Immature natural killer cell (primary cell): Measurements from ENCODE around the gene ITPR1. TPM values are rescaled to one million over a fixed set of nuclear protein-coding genes. Genes with fewer than 3 reads are reported as not detected.

Experiments
- DNase-seq, 3 donors: peaks; one replicate each; pipeline ENCODE4 v3.0.0; 2022; ENCODE audit warnings: mixed read lengths in 1 of 3
- H3K27ac Mint-ChIP-seq, 6 donors: one replicate each; pipeline ENCODE4 v1.8.0; 2020; ENCODE audit warnings: mixed read lengths in 6 of 6, mild to moderate bottlenecking in 5 of 6, inconsistent platforms in 4 of 6, moderate library complexity in 3 of 6
- H3K27me3 Mint-ChIP-seq, 3 donors: one replicate each; pipeline ENCODE4 v1.8.0; 2020 to 2021; ENCODE audit warnings: low read depth in 3 of 3, mild to moderate bottlenecking in 3 of 3, mixed read lengths in 3 of 3, moderate library complexity in 3 of 3, inconsistent platforms in 1 of 3
- H3K36me3 Mint-ChIP-seq, 3 donors: one replicate each; pipeline ENCODE4 v1.8.0; 2020; ENCODE audit warnings: mixed read lengths in 3 of 3, inconsistent platforms in 2 of 3, mild to moderate bottlenecking in 2 of 3
- H3K4me1 Mint-ChIP-seq, 2 donors: one replicate each; pipeline ENCODE4 v1.8.0; 2020; ENCODE audit warnings: inconsistent platforms in 2 of 2, mild to moderate bottlenecking in 2 of 2, mixed read lengths in 2 of 2, moderate library complexity in 1 of 2
- H3K4me3 Mint-ChIP-seq, 5 donors: one replicate each; pipeline ENCODE4 v1.8.0; 2020; ENCODE audit warnings: mild to moderate bottlenecking in 5 of 5, mixed read lengths in 5 of 5, inconsistent platforms in 3 of 5, moderate library complexity in 3 of 5
- H3K9me3 Mint-ChIP-seq, 6 donors: one replicate each; pipeline ENCODE4 v1.8.0; 2020; ENCODE audit warnings: mild to moderate bottlenecking in 6 of 6, mixed read lengths in 6 of 6, inconsistent platforms in 4 of 6, moderate library complexity in 3 of 6
- polyA plus RNA-seq, 3 donors: library from polyadenylated mRNA; unstranded; fragments of 300-500 nt; fragmentation: Illumina TruSeq; gene quantifications; one replicate each; pipeline ENCODE4 v1.2.3, GENCODE V29; 2021

Gene ITPR1
- polyA plus RNA-seq, 3 donors from 2014 or later = 3.0 to 14.7 (median 7.6) TPM

GRCh38 chr3:4805662-4806061 lies 312.5 kb downstream of the ITPR1 start:
- peaks cover 0 to 2% (median 0%) of the 10 kb centered on the region in 6 donors for H3K9me3 Mint-ChIP-seq
- H3K4me1 Mint-ChIP-seq = peaks cover 7 to 36% of the 10 kb centered on the region in 2 donors
- DNase-seq = no peak
- peak overlapping the region in 4 of 6 donors; percentile 2 to 85 (median 42) for H3K27ac Mint-ChIP-seq
- peaks cover 0 to 2% (median 1%) of the 10 kb centered on the region in 3 donors for H3K27me3 Mint-ChIP-seq
- peaks cover 44 to 72% (median 48%) of the 10 kb centered on the region in 3 donors for H3K36me3 Mint-ChIP-seq
- no peak overlapping the region for H3K4me3 Mint-ChIP-seq

- Mint-ChIP-seq H3K27ac (peak overlapping the region in 2 of 6 donors; percentile 24 to 73), H3K4me3 (no peak overlapping the region), H3K36me3 (peaks cover 39 to 72% (median 43%) of the 10 kb centered on the region in 3 donors), H3K9me3 (peaks cover 0 to 2% (median 0%) of the 10 kb centered on the region in 6 donors), H3K27me3 (peaks cover 0 to 2% (median 1%) of the 10 kb centered on the region in 3 donors), H3K4me1 (peaks cover 7 to 36% of the 10 kb centered on the region in 2 donors)
- DNase-seq = no peak
These were observed 313.5 kb downstream of the ITPR1 start for GRCh38 chr3:4806535-4807108.

- peaks cover 0 to 2% (median 0%) of the 10 kb centered on the region in 6 donors for H3K9me3 Mint-ChIP-seq
- peaks cover 35 to 70% (median 41%) of the 10 kb centered on the region in 3 donors for H3K36me3 Mint-ChIP-seq
- H3K4me1 Mint-ChIP-seq = peaks cover 7 to 32% of the 10 kb centered on the region in 2 donors
- peak overlapping the region in 3 of 6 donors; percentile 16 to 59 (median 32) for H3K27ac Mint-ChIP-seq
- DNase-seq = no peak
- peaks cover 0 to 2% (median 0%) of the 10 kb centered on the region in 3 donors for H3K27me3 Mint-ChIP-seq
- H3K4me3 Mint-ChIP-seq = no peak overlapping the region
These were observed 314.5 kb downstream of the ITPR1 start for GRCh38 chr3:4807381-4808280.

- peaks cover 0 to 2% (median 0%) of the 10 kb centered on the region in 6 donors for H3K9me3 Mint-ChIP-seq
- DNase-seq = no peak
- H3K4me3 Mint-ChIP-seq = no peak overlapping the region
- H3K36me3 Mint-ChIP-seq = peaks cover 35 to 70% (median 43%) of the 10 kb centered on the region in 3 donors
- peaks cover 0 to 2% (median 0%) of the 10 kb centered on the region in 3 donors for H3K27me3 Mint-ChIP-seq
- peak overlapping the region in 1 of 6 donors; percentile 15 for H3K27ac Mint-ChIP-seq
- H3K4me1 Mint-ChIP-seq = peaks cover 8 to 27% of the 10 kb centered on the region in 2 donors
These were observed 315.5 kb downstream of the ITPR1 start for GRCh38 chr3:4808637-4809036.

- Mint-ChIP-seq H3K4me1 (peaks cover 11 to 17% of the 10 kb centered on the region in 2 donors), H3K27ac (peak overlapping the region in 4 of 6 donors; percentile 55 to 75 (median 62)), H3K4me3 (peak overlapping the region in 2 of 5 donors; percentile 4 to 18), H3K36me3 (peaks cover 30 to 70% (median 38%) of the 10 kb centered on the region in 3 donors), H3K9me3 (no peaks in the 10 kb centered on the region), H3K27me3 (no peaks in the 10 kb centered on the region)
- DNase-seq = no peak
These were observed 316.8 kb downstream of the ITPR1 start for GRCh38 chr3:4809922-4810321.

- Mint-ChIP-seq H3K4me1 (peaks cover 18 to 21% of the 10 kb centered on the region in 2 donors), H3K9me3 (no peaks in the 10 kb centered on the region), H3K27me3 (no peaks in the 10 kb centered on the region), H3K36me3 (peaks cover 38 to 70% (median 45%) of the 10 kb centered on the region in 3 donors), H3K4me3 (no peak overlapping the region), H3K27ac (peak overlapping the region in 3 of 6 donors; percentile 16 to 55 (median 26))
- DNase-seq = no peak
These were observed 319.4 kb downstream of the ITPR1 start for GRCh38 chr3:4812591-4812990.

GRCh38 chr3:4813909-4814304 lies 320.8 kb downstream of the ITPR1 start:
- no peak for DNase-seq
- H3K4me3 Mint-ChIP-seq = no peak overlapping the region
- H3K36me3 Mint-ChIP-seq = peaks cover 40 to 69% (median 50%) of the 10 kb centered on the region in 3 donors
- H3K9me3 Mint-ChIP-seq = no peaks in the 10 kb centered on the region
- H3K4me1 Mint-ChIP-seq = peaks cover 18 to 21% of the 10 kb centered on the region in 2 donors
- no peaks in the 10 kb centered on the region for H3K27me3 Mint-ChIP-seq
- peak overlapping the region in 1 of 6 donors; percentile 18 for H3K27ac Mint-ChIP-seq

- Mint-ChIP-seq H3K36me3 (peaks cover 40 to 69% (median 50%) of the 10 kb centered on the region in 3 donors), H3K27me3 (no peaks in the 10 kb centered on the region), H3K4me1 (peaks cover 18 to 21% of the 10 kb centered on the region in 2 donors), H3K27ac (peak overlapping the region in 3 of 6 donors; percentile 70 to 76 (median 71)), H3K4me3 (no peak overlapping the region), H3K9me3 (no peaks in the 10 kb centered on the region)
- DNase-seq = no peak
These were observed 321.3 kb downstream of the ITPR1 start for GRCh38 chr3:4814305-4814903.

GRCh38 chr3:4814904-4815574 lies 321.9 kb downstream of the ITPR1 start:
- Mint-ChIP-seq H3K27me3 (no peaks in the 10 kb centered on the region), H3K27ac (peak overlapping the region; percentile 38 to 76 (median 64)), H3K9me3 (no peaks in the 10 kb centered on the region), H3K4me1 (peaks cover 13 to 16% of the 10 kb centered on the region in 2 donors), H3K36me3 (peaks cover 40 to 65% (median 50%) of the 10 kb centered on the region in 3 donors), H3K4me3 (no peak overlapping the region)
- no peak for DNase-seq

- peaks cover 13 to 16% of the 10 kb centered on the region in 2 donors for H3K4me1 Mint-ChIP-seq
- H3K4me3 Mint-ChIP-seq = no peak overlapping the region
- no peaks in the 10 kb centered on the region for H3K9me3 Mint-ChIP-seq
- H3K27ac Mint-ChIP-seq = peak overlapping the region in 1 of 6 donors; percentile 50
- H3K36me3 Mint-ChIP-seq = peaks cover 40 to 58% (median 50%) of the 10 kb centered on the region in 3 donors
- peaks cover 0 to 3% (median 1%) of the 10 kb centered on the region in 3 donors for H3K27me3 Mint-ChIP-seq
- DNase-seq = no peak
These were observed 323.2 kb downstream of the ITPR1 start for GRCh38 chr3:4816306-4816705.

GRCh38 chr3:4816718-4817117 lies 323.6 kb downstream of the ITPR1 start:
- Mint-ChIP-seq H3K36me3 (peaks cover 36 to 54% (median 47%) of the 10 kb centered on the region in 3 donors), H3K27ac (peak overlapping the region in 3 of 6 donors; percentile 31 to 99 (median 60)), H3K9me3 (no peaks in the 10 kb centered on the region), H3K4me1 (peaks cover 17 to 20% of the 10 kb centered on the region in 2 donors), H3K4me3 (no peak overlapping the region), H3K27me3 (peaks cover 1 to 4% (median 2%) of the 10 kb centered on the region in 3 donors)
- DNase-seq = no peak

- H3K4me3 Mint-ChIP-seq = no peak overlapping the region
- no peak for DNase-seq
- no peaks in the 10 kb centered on the region for H3K9me3 Mint-ChIP-seq
- peak overlapping the region in 4 of 6 donors; percentile 35 to 99 (median 50) for H3K27ac Mint-ChIP-seq
- H3K36me3 Mint-ChIP-seq = peaks cover 35 to 53% (median 46%) of the 10 kb centered on the region in 3 donors
- peaks cover 22 to 24% of the 10 kb centered on the region in 2 donors for H3K4me1 Mint-ChIP-seq
- H3K27me3 Mint-ChIP-seq = peaks cover 4 to 8% (median 5%) of the 10 kb centered on the region in 3 donors
These were observed 324.0 kb downstream of the ITPR1 start for GRCh38 chr3:4817128-4817527.

GRCh38 chr3:4818164-4818563 lies 325.0 kb downstream of the ITPR1 start:
- H3K9me3 Mint-ChIP-seq = no peaks in the 10 kb centered on the region
- no peak overlapping the region for H3K4me3 Mint-ChIP-seq
- DNase-seq = no peak
- peaks cover 32 to 35% of the 10 kb centered on the region in 2 donors for H3K4me1 Mint-ChIP-seq
- H3K27ac Mint-ChIP-seq = peak overlapping the region in 4 of 6 donors; percentile 21 to 99 (median 72)
- H3K27me3 Mint-ChIP-seq = peaks cover 9 to 13% (median 11%) of the 10 kb centered on the region in 3 donors
- H3K36me3 Mint-ChIP-seq = peaks cover 34 to 48% (median 38%) of the 10 kb centered on the region in 3 donors
